ENCODE results near the gene NEDD4L.

NEDD4L gene

GRCh38 chr18:58300867-58301266 lies 256.8 kb downstream of the NEDD4L start:
- DNase-seq: no peak

GRCh38 chr18:58302811-58303210 lies 258.8 kb downstream of the NEDD4L start:
- DNase-seq: no peak

- DNase-seq: no peak
Observed at GRCh38 chr18:58303363-58303762, 259.3 kb downstream of the NEDD4L start.

- no peak for DNase-seq
Observed at GRCh38 chr18:58305792-58306191, 261.8 kb downstream of the NEDD4L start.

- DNase-seq: no peak
Observed at GRCh38 chr18:58307441-58307840, 263.4 kb downstream of the NEDD4L start.

GRCh38 chr18:58308463-58308862 lies 264.4 kb downstream of the NEDD4L start:
- no peak for DNase-seq

GRCh38 chr18:58309099-58309498 lies 265.1 kb downstream of the NEDD4L start:
- DNase-seq: no peak

GRCh38 chr18:58309610-58310239 lies 265.7 kb downstream of the NEDD4L start:
- DNase-seq: no peak

- DNase-seq: no peak
Observed at GRCh38 chr18:58310517-58310916, 266.5 kb downstream of the NEDD4L start.

- no peak for DNase-seq
Observed at GRCh38 chr18:58311390-58311789, 267.4 kb downstream of the NEDD4L start.

GRCh38 chr18:58313491-58314032 lies 269.5 kb downstream of the NEDD4L start:
- no peak for DNase-seq

GRCh38 chr18:58314284-58314683 lies 270.3 kb downstream of the NEDD4L start:
- no peak for DNase-seq

GRCh38 chr18:58315041-58315440 lies 271.0 kb downstream of the NEDD4L start:
- DNase-seq: no peak

GRCh38 chr18:58315739-58316215 lies 271.8 kb downstream of the NEDD4L start:
- no peak for DNase-seq

GRCh38 chr18:58316396-58317342 lies 272.6 kb downstream of the NEDD4L start:
- no peak for DNase-seq

GRCh38 chr18:58319719-58320118 lies 275.7 kb downstream of the NEDD4L start:
- no peak for DNase-seq

GRCh38 chr18:58320907-58321561 lies 277.0 kb downstream of the NEDD4L start:
- DNase-seq: no peak

GRCh38 chr18:58321986-58322385 lies 278.0 kb downstream of the NEDD4L start:
- DNase-seq: peak; percentile 77

- no peak for DNase-seq
Observed at GRCh38 chr18:58322464-58322863, 278.4 kb downstream of the NEDD4L start.

- DNase-seq: no peak
Observed at GRCh38 chr18:58323866-58324762, 280.1 kb downstream of the NEDD4L start.

GRCh38 chr18:58324824-58325480 lies 280.9 kb downstream of the NEDD4L start:
- DNase-seq: no peak

- no peak for DNase-seq
Observed at GRCh38 chr18:58325494-58325893, 281.5 kb downstream of the NEDD4L start.
